GM12878 (cell line): ENCODE measurements around the gene WNT7A.

ENCODE experiments used
- CREB1 ChIP-seq: IDR thresholded peaks from 2 replicates; pipeline ENCODE4 v1.6.1; 2012; ENCODE audit warnings: low read depth, mild to moderate bottlenecking, inconsistent platforms
- EP300 ChIP-seq, 2 experiments: fragments of 150-350 bp in 1 of 2; IDR thresholded peaks; 2 replicates each; pipeline ENCODE4 v1.6.1; 2011 to 2012; ENCODE audit warnings: low read depth in 2 of 2, low read length in 2 of 2, borderline replicate concordance in 1 of 2, improper control_type of control experiment in 1 of 2, inconsistent platforms in 1 of 2; ENCODE audit not compliant: control insufficient read depth in 1 of 2
- FOS ChIP-seq: IDR thresholded peaks from 3 replicates; pipeline ENCODE4 v1.6.1; 2011; ENCODE audit warnings: borderline replicate concordance; ENCODE audit not compliant: insufficient read length; ENCODE audit errors: extremely low read depth
- MXI1 ChIP-seq: fragments of 150-350 bp; IDR thresholded peaks from 2 replicates; pipeline ENCODE4 v1.6.1; 2011; ENCODE audit warnings: low read depth, mild to moderate bottlenecking, inconsistent platforms, low read length, improper control_type of control experiment
- PAX5 ChIP-seq: IDR thresholded peaks from 2 replicates; pipeline ENCODE4 v1.6.1; 2011; ENCODE audit warnings: low read depth, low read length, borderline replicate concordance
- POLR2AphosphoS2 ChIP-seq: IDR thresholded peaks from 2 replicates; pipeline ENCODE4 v1.6.1; 2011; ENCODE audit warnings: low read depth, mild to moderate bottlenecking, low read length, improper control_type of control experiment, moderate library complexity
- POLR2AphosphoS5 ChIP-seq: IDR thresholded peaks from 2 replicates; pipeline ENCODE4 v1.6.1; 2011; ENCODE audit warnings: mild to moderate bottlenecking, low read length, inconsistent platforms
- SPI1 ChIP-seq: IDR thresholded peaks from 2 replicates; pipeline ENCODE4 v1.6.1; 2011; ENCODE audit warnings: low read depth, mild to moderate bottlenecking, low read length, moderate library complexity, borderline replicate concordance; ENCODE audit not compliant: insufficient read depth
- YY1 ChIP-seq: IDR thresholded peaks from 2 replicates; pipeline ENCODE4 v1.6.1; 2011; ENCODE audit warnings: low read depth, mild to moderate bottlenecking, low read length
- ZZZ3 ChIP-seq: IDR thresholded peaks from 2 replicates; pipeline ENCODE4 v1.6.1; 2011; ENCODE audit warnings: low read depth; ENCODE audit not compliant: control insufficient read depth, insufficient read length
- TF ChIP-seq, protein P1 (sequence below): fragments of 450-650 bp; IDR thresholded peaks from 2 replicates; pipeline ENCODE4 v1.6.1; 2017; ENCODE audit warnings: mild to moderate bottlenecking
- TF ChIP-seq, protein P2 (sequence below): IDR thresholded peaks from 2 replicates; pipeline ENCODE4 v1.6.1; 2011; ENCODE audit warnings: low read depth, low read length, improper control_type of control experiment, borderline replicate concordance
- TF ChIP-seq, protein P3 (sequence below), 3 experiments: IDR thresholded peaks in 2 of 3; conservative IDR thresholded peaks in 1 of 3; 2 replicates each; pipeline ENCODE4 v1.5.1; 2011; ENCODE audit warnings: low read depth in 3 of 3, low read length in 3 of 3, mild to moderate bottlenecking in 3 of 3, control low read depth in 2 of 3, moderate library complexity in 2 of 3, inconsistent platforms in 1 of 3, mixed read lengths in 1 of 3; ENCODE audit not compliant: control insufficient read depth in 2 of 3, insufficient read depth in 1 of 3; ENCODE audit errors: extremely low read depth in 1 of 3

DNA sequence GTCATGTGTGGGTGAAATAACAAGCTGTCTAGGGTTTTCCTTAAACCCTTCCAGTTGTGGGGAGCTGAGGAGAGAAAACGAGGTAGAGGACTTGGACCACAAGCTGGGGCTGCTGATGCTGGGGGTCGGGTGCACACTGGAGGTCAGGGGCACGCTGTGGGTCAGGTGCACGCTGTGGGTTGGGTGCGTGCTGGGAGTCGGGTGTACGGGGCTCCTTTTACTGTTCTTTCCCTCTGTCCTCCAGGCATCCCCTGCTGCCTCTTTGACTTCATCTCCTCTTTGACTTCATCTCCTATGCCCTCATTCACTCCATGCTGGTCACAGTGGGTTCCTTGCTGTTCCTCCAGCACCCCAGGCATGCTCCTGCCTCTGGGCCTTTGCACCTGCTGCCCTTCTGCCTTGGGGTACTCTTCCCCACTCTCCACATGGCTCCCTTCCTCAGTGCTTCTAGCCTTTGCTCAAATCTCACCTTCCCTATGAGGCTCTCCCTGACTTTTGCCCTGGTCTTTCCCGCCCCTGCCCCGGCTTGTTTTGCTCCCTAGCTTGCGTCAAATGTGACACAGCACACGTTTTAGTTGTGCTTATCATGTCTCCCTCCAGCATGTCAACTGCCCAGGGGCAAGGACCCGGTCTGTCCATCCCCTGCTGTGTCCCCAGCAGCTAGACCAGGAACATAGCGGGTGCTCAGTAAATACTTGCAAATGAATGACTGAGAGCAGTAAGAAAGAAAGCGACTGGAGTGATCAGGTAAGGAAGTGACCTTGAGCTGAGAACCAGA is 45.4 kb downstream of the WNT7A start:
- TF ChIP-seq, protein P1, sequence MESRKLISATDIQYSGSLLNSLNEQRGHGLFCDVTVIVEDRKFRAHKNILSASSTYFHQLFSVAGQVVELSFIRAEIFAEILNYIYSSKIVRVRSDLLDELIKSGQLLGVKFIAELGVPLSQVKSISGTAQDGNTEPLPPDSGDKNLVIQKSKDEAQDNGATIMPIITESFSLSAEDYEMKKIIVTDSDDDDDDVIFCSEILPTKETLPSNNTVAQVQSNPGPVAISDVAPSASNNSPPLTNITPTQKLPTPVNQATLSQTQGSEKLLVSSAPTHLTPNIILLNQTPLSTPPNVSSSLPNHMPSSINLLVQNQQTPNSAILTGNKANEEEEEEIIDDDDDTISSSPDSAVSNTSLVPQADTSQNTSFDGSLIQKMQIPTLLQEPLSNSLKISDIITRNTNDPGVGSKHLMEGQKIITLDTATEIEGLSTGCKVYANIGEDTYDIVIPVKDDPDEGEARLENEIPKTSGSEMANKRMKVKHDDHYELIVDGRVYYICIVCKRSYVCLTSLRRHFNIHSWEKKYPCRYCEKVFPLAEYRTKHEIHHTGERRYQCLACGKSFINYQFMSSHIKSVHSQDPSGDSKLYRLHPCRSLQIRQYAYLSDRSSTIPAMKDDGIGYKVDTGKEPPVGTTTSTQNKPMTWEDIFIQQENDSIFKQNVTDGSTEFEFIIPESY: no peak
- TF ChIP-seq EP300 (IDR thresholded peaks at IDR 0.05; ENCODE audit: borderline replicate concordance in 1 of 2, control insufficient read depth in 1 of 2, low read depth in 2 of 2, low read length in 2 of 2) (no peak), YY1 (no peak), POLR2AphosphoS5 (no peak), FOS (no peak), CREB1 (no peak), POLR2AphosphoS2 (no peak), PAX5 (no peak), ZZZ3 (no peak), SPI1 (no peak), MXI1 (no peak)
- TF ChIP-seq, protein P2, sequence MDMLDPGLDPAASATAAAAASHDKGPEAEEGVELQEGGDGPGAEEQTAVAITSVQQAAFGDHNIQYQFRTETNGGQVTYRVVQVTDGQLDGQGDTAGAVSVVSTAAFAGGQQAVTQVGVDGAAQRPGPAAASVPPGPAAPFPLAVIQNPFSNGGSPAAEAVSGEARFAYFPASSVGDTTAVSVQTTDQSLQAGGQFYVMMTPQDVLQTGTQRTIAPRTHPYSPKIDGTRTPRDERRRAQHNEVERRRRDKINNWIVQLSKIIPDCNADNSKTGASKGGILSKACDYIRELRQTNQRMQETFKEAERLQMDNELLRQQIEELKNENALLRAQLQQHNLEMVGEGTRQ: no peak
- TF ChIP-seq, protein P3, sequence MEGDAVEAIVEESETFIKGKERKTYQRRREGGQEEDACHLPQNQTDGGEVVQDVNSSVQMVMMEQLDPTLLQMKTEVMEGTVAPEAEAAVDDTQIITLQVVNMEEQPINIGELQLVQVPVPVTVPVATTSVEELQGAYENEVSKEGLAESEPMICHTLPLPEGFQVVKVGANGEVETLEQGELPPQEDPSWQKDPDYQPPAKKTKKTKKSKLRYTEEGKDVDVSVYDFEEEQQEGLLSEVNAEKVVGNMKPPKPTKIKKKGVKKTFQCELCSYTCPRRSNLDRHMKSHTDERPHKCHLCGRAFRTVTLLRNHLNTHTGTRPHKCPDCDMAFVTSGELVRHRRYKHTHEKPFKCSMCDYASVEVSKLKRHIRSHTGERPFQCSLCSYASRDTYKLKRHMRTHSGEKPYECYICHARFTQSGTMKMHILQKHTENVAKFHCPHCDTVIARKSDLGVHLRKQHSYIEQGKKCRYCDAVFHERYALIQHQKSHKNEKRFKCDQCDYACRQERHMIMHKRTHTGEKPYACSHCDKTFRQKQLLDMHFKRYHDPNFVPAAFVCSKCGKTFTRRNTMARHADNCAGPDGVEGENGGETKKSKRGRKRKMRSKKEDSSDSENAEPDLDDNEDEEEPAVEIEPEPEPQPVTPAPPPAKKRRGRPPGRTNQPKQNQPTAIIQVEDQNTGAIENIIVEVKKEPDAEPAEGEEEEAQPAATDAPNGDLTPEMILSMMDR (IDR thresholded peaks at IDR 0.05 in 2 of 3, conservative IDR thresholded peaks at IDR 0.05 in 1 of 3; ENCODE audit: control insufficient read depth in 2 of 3, extremely low read depth in 1 of 3, insufficient read depth in 1 of 3, low read depth in 3 of 3, low read length in 3 of 3): no peak
